ENCODE measurements around the gene ARSB.

DNA sequence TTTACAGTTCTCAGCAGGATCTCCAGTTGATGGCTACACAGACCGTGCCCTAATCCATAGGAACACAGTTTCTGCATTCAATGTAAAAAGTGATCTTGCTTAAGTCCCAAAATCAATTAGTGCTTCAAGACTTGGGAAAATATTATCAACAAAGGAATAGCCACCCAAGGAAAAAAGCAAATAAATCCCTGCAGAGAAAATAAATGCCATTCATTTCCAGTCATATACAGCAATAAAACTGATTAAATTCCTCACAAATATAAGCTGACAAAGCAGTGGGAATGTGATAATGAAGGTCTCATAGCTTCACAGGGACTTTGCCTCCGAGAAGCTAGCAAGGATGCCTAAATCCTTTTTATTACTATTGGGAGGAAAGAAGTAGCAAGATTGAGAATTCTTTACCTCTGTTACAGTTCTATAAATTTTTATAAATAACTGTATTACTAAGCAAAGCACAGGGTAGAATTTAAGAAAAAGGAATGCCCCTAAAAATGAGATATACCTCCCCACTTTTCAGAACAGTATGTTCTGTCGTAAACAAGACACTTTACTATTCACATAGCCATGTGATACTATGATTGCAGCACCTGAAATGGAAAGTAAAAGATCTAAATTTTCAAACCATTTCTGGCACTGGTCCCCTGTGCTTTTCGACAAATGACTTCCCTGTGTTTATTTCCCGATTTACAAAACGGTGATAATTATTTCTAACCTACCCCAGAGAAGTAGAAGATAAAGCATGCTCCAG, 59.8 kb downstream of the ARSB start:
- no peak for TF ChIP-seq POLR2A (IDR thresholded peaks at IDR 0.05)
- TF ChIP-seq, protein P1, sequence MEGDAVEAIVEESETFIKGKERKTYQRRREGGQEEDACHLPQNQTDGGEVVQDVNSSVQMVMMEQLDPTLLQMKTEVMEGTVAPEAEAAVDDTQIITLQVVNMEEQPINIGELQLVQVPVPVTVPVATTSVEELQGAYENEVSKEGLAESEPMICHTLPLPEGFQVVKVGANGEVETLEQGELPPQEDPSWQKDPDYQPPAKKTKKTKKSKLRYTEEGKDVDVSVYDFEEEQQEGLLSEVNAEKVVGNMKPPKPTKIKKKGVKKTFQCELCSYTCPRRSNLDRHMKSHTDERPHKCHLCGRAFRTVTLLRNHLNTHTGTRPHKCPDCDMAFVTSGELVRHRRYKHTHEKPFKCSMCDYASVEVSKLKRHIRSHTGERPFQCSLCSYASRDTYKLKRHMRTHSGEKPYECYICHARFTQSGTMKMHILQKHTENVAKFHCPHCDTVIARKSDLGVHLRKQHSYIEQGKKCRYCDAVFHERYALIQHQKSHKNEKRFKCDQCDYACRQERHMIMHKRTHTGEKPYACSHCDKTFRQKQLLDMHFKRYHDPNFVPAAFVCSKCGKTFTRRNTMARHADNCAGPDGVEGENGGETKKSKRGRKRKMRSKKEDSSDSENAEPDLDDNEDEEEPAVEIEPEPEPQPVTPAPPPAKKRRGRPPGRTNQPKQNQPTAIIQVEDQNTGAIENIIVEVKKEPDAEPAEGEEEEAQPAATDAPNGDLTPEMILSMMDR (IDR thresholded peaks at IDR 0.05) = no peak
